KMS-11 (cell line): Measurements from ENCODE around the gene PYY.

ENCODE experiments used
- H2AFZ ChIP-seq: fragments of 200-600 bp; sonication (generic); 2 replicates; pipeline ENCODE4 v1.6.1; 2016; ENCODE audit warnings: antibody characterized with exemption, mixed run types, low read depth
- H3K27ac ChIP-seq: fragments of 200-600 bp; sonication (generic); 2 replicates; pipeline ENCODE4 v1.6.1; 2016; ENCODE audit warnings: mild to moderate bottlenecking, mixed run types
- H3K27me3 ChIP-seq: fragments of 200-600 bp; sonication (generic); 2 replicates; pipeline ENCODE4 v1.6.1; 2017; ENCODE audit warnings: mild to moderate bottlenecking, low read depth, mixed run types, moderate library complexity; ENCODE audit not compliant: insufficient read depth
- H3K36me3 ChIP-seq: fragments of 200-600 bp; sonication (generic); 2 replicates; pipeline ENCODE4 v1.6.1; 2017; ENCODE audit warnings: mild to moderate bottlenecking, mixed run types; ENCODE audit not compliant: insufficient read depth
- H3K4me1 ChIP-seq: fragments of 200-600 bp; sonication (generic); 2 replicates; pipeline ENCODE4 v1.6.1; 2016; ENCODE audit warnings: mild to moderate bottlenecking, low read depth, mixed run types; ENCODE audit not compliant: poor library complexity, severe bottlenecking
- H3K4me2 ChIP-seq: fragments of 200-600 bp; sonication (generic); 2 replicates; pipeline ENCODE4 v1.7.0; 2016; ENCODE audit warnings: mild to moderate bottlenecking, mixed run types
- H3K4me3 ChIP-seq: fragments of 200-600 bp; sonication (generic); IDR thresholded peaks from 2 replicates; pipeline ENCODE4 v1.6.1; 2017; ENCODE audit warnings: low read depth, low read length, mixed read lengths; ENCODE audit not compliant: insufficient read depth
- H3K79me2 ChIP-seq: fragments of 200-600 bp; sonication (generic); 2 replicates; pipeline ENCODE4 v1.6.1; 2016; ENCODE audit warnings: low read depth, mixed run types; ENCODE audit not compliant: insufficient read depth
- H3K9ac ChIP-seq: fragments of 200-600 bp; sonication (generic); 2 replicates; pipeline ENCODE4 v1.6.1; 2016; ENCODE audit warnings: mild to moderate bottlenecking, mixed run types
- H4K20me1 ChIP-seq: fragments of 200-600 bp; sonication (generic); 2 replicates; pipeline ENCODE4 v1.6.1; 2016; ENCODE audit warnings: mild to moderate bottlenecking, mixed run types; ENCODE audit not compliant: insufficient read depth
- CTCF ChIP-seq: fragments of 200-600 bp; sonication (generic); conservative IDR thresholded peaks from 2 replicates; pipeline ENCODE4 v1.6.1; 2017; ENCODE audit warnings: low read depth, mild to moderate bottlenecking, antibody characterized with exemption, low read length, moderate library complexity, mixed read lengths

Gene PYY

GRCh38 chr17:43920500-43921095, 33.1 kb downstream of the PYY start:
- Histone ChIP-seq H3K4me3 (no peak overlapping the region), H3K27me3 (peaks cover 23% of the 10 kb centered on the region; the same call in 1 of the 2 replicates), H3K79me2 (no peaks in the 10 kb centered on the region), H3K27ac (no peak overlapping the region), H3K4me2 (no peak overlapping the region), H3K4me1 (no peaks in the 10 kb centered on the region), H3K36me3 (no peaks in the 10 kb centered on the region), H4K20me1 (no peaks in the 10 kb centered on the region), H3K9ac (no peak overlapping the region), H2AFZ (no peak overlapping the region)
- TF ChIP-seq CTCF = no peak

- TF ChIP-seq CTCF = no peak
- Histone ChIP-seq H3K27me3 (peaks cover 33% of the 10 kb centered on the region; the same call in 1 of the 2 replicates), H2AFZ (no peak overlapping the region), H3K79me2 (no peaks in the 10 kb centered on the region), H3K4me3 (no peak overlapping the region), H3K27ac (no peak overlapping the region), H4K20me1 (no peaks in the 10 kb centered on the region), H3K9ac (no peak overlapping the region), H3K4me2 (no peak overlapping the region), H3K4me1 (no peaks in the 10 kb centered on the region), H3K36me3 (no peaks in the 10 kb centered on the region)
Observed at GRCh38 chr17:43918026-43918389, 35.7 kb downstream of the PYY start.

GRCh38 chr17:43917348-43918025, 36.3 kb downstream of the PYY start:
- H3K36me3 ChIP-seq = no peaks in the 10 kb centered on the region
- H3K9ac ChIP-seq = no peak overlapping the region
- H4K20me1 ChIP-seq = no peaks in the 10 kb centered on the region
- no peaks in the 10 kb centered on the region for H3K4me1 ChIP-seq
- peaks cover 33% of the 10 kb centered on the region; the same call in 1 of the 2 replicates for H3K27me3 ChIP-seq
- H3K27ac ChIP-seq = no peak overlapping the region
- no peak overlapping the region for H3K4me2 ChIP-seq
- H3K79me2 ChIP-seq = no peaks in the 10 kb centered on the region
- no peak overlapping the region for H3K4me3 ChIP-seq
- no peak for TF ChIP-seq CTCF
- no peak overlapping the region for H2AFZ ChIP-seq

GRCh38 chr17:43917016-43917347, 36.8 kb downstream of the PYY start:
- Histone ChIP-seq H3K4me2 (no peak overlapping the region), H2AFZ (no peak overlapping the region)
- no peak for TF ChIP-seq CTCF

More at GRCh38 chr17:43917016-43917347, 36.8 kb downstream of the PYY start:
- Histone ChIP-seq H3K4me3 (no peak overlapping the region), H3K27ac (no peak overlapping the region), H3K27me3 (peaks cover 33% of the 10 kb centered on the region; the same call in 1 of the 2 replicates), H3K9ac (no peak overlapping the region), H4K20me1 (no peaks in the 10 kb centered on the region), H3K79me2 (no peaks in the 10 kb centered on the region), H3K36me3 (no peaks in the 10 kb centered on the region), H3K4me1 (no peaks in the 10 kb centered on the region)
